KMS-11 (cell line): ENCODE measurements around the gene CTXN2.
A peak's percentile ranks its signal among the peaks of the same experiment; 100 is the strongest.

ENCODE experiments used
- H2AFZ ChIP-seq: fragments of 200-600 bp; sonication (generic); 2 replicates; pipeline ENCODE4 v1.6.1; 2016; ENCODE audit warnings: antibody characterized with exemption, mixed run types, low read depth
- H3K27ac ChIP-seq: fragments of 200-600 bp; sonication (generic); 2 replicates; pipeline ENCODE4 v1.6.1; 2016; ENCODE audit warnings: mild to moderate bottlenecking, mixed run types
- H3K27me3 ChIP-seq: fragments of 200-600 bp; sonication (generic); 2 replicates; pipeline ENCODE4 v1.6.1; 2017; ENCODE audit warnings: mild to moderate bottlenecking, low read depth, mixed run types, moderate library complexity; ENCODE audit not compliant: insufficient read depth
- H3K36me3 ChIP-seq: fragments of 200-600 bp; sonication (generic); 2 replicates; pipeline ENCODE4 v1.6.1; 2017; ENCODE audit warnings: mild to moderate bottlenecking, mixed run types; ENCODE audit not compliant: insufficient read depth
- H3K4me1 ChIP-seq: fragments of 200-600 bp; sonication (generic); 2 replicates; pipeline ENCODE4 v1.6.1; 2016; ENCODE audit warnings: mild to moderate bottlenecking, low read depth, mixed run types; ENCODE audit not compliant: poor library complexity, severe bottlenecking
- H3K4me2 ChIP-seq: fragments of 200-600 bp; sonication (generic); 2 replicates; pipeline ENCODE4 v1.7.0; 2016; ENCODE audit warnings: mild to moderate bottlenecking, mixed run types
- H3K4me3 ChIP-seq: fragments of 200-600 bp; sonication (generic); IDR thresholded peaks from 2 replicates; pipeline ENCODE4 v1.6.1; 2017; ENCODE audit warnings: low read depth, low read length, mixed read lengths; ENCODE audit not compliant: insufficient read depth
- H3K79me2 ChIP-seq: fragments of 200-600 bp; sonication (generic); 2 replicates; pipeline ENCODE4 v1.6.1; 2016; ENCODE audit warnings: low read depth, mixed run types; ENCODE audit not compliant: insufficient read depth
- H3K9ac ChIP-seq: fragments of 200-600 bp; sonication (generic); 2 replicates; pipeline ENCODE4 v1.6.1; 2016; ENCODE audit warnings: mild to moderate bottlenecking, mixed run types
- H4K20me1 ChIP-seq: fragments of 200-600 bp; sonication (generic); 2 replicates; pipeline ENCODE4 v1.6.1; 2016; ENCODE audit warnings: mild to moderate bottlenecking, mixed run types; ENCODE audit not compliant: insufficient read depth
- CTCF ChIP-seq: fragments of 200-600 bp; sonication (generic); conservative IDR thresholded peaks from 2 replicates; pipeline ENCODE4 v1.6.1; 2017; ENCODE audit warnings: low read depth, mild to moderate bottlenecking, antibody characterized with exemption, low read length, moderate library complexity, mixed read lengths

CTXN2 gene

GRCh38 chr15:48191574-48192225 is at the start of gene CTXN2:
Gene CTXN2 (plus strand): TSS chr15:48191665. CDS start chr15:48201301, 9,636 bp downstream.
- H3K79me2 ChIP-seq: no peaks in the 10 kb centered on the region
- H3K9ac ChIP-seq: no peak within 1 kb of the TSS
- no peak within 1 kb of the TSS for H3K4me2 ChIP-seq
- H4K20me1 ChIP-seq: no peaks in the 10 kb centered on the region
- H3K27ac ChIP-seq: no peak within 1 kb of the TSS
- H2AFZ ChIP-seq: no peak within 1 kb of the TSS
- no peaks in the 10 kb centered on the region for H3K36me3 ChIP-seq
- H3K4me1 ChIP-seq: no peaks in the 10 kb centered on the region
- H3K27me3 ChIP-seq: no peaks in the 10 kb centered on the region
- no peak for TF ChIP-seq CTCF
- no peak within 1 kb of the TSS for H3K4me3 ChIP-seq

- H3K36me3 ChIP-seq: no peaks in the 10 kb centered on the region
- no peak overlapping the region for H2AFZ ChIP-seq
- no peaks in the 10 kb centered on the region for H4K20me1 ChIP-seq
- no peak overlapping the region for H3K4me3 ChIP-seq
- no peaks in the 10 kb centered on the region for H3K27me3 ChIP-seq
- TF ChIP-seq CTCF: no peak
- peak overlapping the region; percentile 61; the same call in 1 of the 2 replicates for H3K4me2 ChIP-seq
- H3K79me2 ChIP-seq: no peaks in the 10 kb centered on the region
- H3K4me1 ChIP-seq: peaks cover 32% of the 10 kb centered on the region
- no peak overlapping the region for H3K27ac ChIP-seq
- H3K9ac ChIP-seq: no peak overlapping the region
These were observed 47.6 kb upstream of the CTXN2 start for GRCh38 chr15:48143856-48144255.

- no peak for TF ChIP-seq CTCF
- Histone ChIP-seq H4K20me1 (no peaks in the 10 kb centered on the region), H3K27ac (no peak overlapping the region), H3K9ac (no peak overlapping the region), H3K4me2 (peak overlapping the region; percentile 61), H3K4me3 (no peak overlapping the region), H3K4me1 (peaks cover 32% of the 10 kb centered on the region), H3K36me3 (no peaks in the 10 kb centered on the region), H2AFZ (no peak overlapping the region), H3K27me3 (no peaks in the 10 kb centered on the region), H3K79me2 (no peaks in the 10 kb centered on the region)
These were observed 46.6 kb upstream of the CTXN2 start for GRCh38 chr15:48144889-48145288.

GRCh38 chr15:48145923-48146322 is 45.5 kb upstream of the CTXN2 start:
- H3K4me2 ChIP-seq: peak overlapping the region; percentile 61; the same call in 1 of the 2 replicates
- peaks cover 32% of the 10 kb centered on the region for H3K4me1 ChIP-seq

More at GRCh38 chr15:48145923-48146322, 45.5 kb upstream of the CTXN2 start:
- Histone ChIP-seq H2AFZ (no peak overlapping the region), H3K36me3 (no peaks in the 10 kb centered on the region), H3K9ac (no peak overlapping the region), H4K20me1 (no peaks in the 10 kb centered on the region), H3K27ac (no peak overlapping the region), H3K27me3 (no peaks in the 10 kb centered on the region), H3K4me3 (no peak overlapping the region), H3K79me2 (no peaks in the 10 kb centered on the region)
- no peak for TF ChIP-seq CTCF
